Astrocyte of the cerebellum (primary cell): ENCODE measurements around the gene BORCS5.
A peak's percentile ranks its signal among the peaks of the same experiment; 100 is the strongest.

Experiments
- DNase-seq: peaks from one replicate; pipeline ENCODE4 v3.0.0-alpha.2; 2011; ENCODE audit warnings: low read depth
- H3K4me3 ChIP-seq: 2 replicates; pipeline ENCODE4 v1.5.1; 2011; ENCODE audit warnings: mild to moderate bottlenecking, low read depth, low read length, moderate library complexity
- in situ Hi-C: cut with HindIII; loops from 2 replicates; pipeline ENCODE4 v1.10.0; 2017; ENCODE audit warnings: low sequenced_read_pairs
- TF ChIP-seq, protein P1 (sequence below): IDR thresholded peaks from 2 replicates; pipeline ENCODE4 v1.5.1; 2012; ENCODE audit warnings: low read length, low read depth, moderate library complexity, mild to moderate bottlenecking; ENCODE audit errors: missing control alignments

The BORCS5 gene

DNA sequence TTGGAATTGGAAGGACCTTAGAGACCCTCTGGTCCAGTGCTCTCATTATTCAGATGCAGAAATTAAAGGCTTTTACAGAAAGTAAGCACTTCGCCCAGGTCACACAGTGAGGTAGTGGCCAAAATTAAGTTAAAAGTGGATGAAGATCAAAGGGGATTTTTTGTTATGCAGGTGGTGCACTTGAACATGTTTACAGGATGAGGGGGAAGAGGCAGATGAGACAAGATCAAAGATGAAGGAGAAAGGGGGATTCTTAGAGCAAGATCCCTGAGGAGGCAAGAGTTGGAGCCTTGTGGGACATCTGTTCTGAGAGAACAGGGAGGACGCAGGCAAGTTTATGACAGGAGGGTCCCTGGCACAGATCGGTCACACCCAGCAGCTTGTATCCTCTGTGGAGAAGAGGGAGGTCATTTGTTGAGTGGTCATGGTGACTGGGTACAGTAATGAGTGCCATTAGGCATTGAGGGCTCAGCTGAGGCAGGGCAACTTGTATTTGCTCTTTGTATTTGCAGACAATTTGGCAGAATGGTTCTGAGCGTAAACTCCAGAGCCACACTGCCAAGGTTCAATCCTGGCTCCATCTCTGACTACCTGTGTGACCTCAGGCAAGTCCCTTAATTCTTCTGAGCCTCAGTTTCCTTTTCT lies 84.0 kb downstream of the BORCS5 start:
- no peak for DNase-seq
- H3K4me3 ChIP-seq: no peak overlapping the region
- in situ Hi-C loops: no loop called here
- TF ChIP-seq, protein P1, sequence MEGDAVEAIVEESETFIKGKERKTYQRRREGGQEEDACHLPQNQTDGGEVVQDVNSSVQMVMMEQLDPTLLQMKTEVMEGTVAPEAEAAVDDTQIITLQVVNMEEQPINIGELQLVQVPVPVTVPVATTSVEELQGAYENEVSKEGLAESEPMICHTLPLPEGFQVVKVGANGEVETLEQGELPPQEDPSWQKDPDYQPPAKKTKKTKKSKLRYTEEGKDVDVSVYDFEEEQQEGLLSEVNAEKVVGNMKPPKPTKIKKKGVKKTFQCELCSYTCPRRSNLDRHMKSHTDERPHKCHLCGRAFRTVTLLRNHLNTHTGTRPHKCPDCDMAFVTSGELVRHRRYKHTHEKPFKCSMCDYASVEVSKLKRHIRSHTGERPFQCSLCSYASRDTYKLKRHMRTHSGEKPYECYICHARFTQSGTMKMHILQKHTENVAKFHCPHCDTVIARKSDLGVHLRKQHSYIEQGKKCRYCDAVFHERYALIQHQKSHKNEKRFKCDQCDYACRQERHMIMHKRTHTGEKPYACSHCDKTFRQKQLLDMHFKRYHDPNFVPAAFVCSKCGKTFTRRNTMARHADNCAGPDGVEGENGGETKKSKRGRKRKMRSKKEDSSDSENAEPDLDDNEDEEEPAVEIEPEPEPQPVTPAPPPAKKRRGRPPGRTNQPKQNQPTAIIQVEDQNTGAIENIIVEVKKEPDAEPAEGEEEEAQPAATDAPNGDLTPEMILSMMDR: no peak

DNA sequence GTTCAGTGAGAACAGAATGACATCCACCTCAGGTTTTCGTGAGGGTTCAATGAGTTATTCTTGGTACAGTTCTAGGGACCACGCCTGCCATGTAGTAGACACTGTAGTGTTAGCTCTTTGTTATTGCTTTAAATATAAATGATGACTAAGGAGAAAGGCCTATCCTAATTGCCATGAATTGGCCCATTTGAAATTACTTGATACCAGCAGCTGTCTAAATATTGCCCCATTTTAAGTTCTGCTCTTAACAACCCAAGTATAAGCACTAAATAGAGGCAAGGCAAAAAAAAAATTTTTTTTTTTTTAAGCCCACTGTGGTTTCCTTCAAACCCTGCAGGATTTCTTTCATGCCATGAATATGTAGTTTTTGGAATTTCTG lies 84.5 kb downstream of the BORCS5 start:
- TF ChIP-seq, protein P1: no peak
- in situ Hi-C loops: no loop called here
- DNase-seq: no peak

DNA sequence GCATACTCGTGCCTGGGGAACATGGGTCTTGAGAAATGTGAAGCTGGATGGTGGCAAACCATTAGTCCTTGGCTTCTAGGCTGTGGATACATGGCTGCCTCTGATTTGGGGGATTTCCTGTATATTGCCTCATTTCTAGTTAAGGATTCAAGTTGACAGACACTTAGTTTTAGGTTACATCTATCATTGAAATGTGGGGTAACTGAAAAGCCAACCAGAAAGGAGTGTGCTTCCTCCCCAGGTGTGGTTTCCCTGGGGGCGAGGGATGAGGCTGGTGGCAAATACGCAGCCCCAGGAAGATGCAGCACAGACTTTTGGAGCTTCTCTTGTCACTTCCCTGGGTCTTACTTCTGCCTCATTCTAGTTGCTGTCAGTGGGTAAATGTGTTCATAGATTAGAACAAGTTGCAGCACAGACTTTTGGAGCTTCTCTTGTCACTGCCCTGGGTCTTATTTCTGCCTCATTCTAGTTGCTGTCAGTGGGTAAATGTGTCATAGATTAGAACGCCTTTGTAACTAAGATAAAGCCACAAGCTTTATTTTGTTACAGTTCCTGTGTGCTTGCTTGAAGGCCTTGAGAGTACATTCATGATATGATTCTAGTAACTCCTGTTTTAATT lies 85.1 kb downstream of the BORCS5 start:
- in situ Hi-C loops: no loop called here
- TF ChIP-seq, protein P1: no peak
- H3K4me3 ChIP-seq: no peak overlapping the region
- DNase-seq: no peak

More for the DNA sequence above, 84.5 kb downstream of the BORCS5 start:
- H3K4me3 ChIP-seq: no peak overlapping the region

DNA sequence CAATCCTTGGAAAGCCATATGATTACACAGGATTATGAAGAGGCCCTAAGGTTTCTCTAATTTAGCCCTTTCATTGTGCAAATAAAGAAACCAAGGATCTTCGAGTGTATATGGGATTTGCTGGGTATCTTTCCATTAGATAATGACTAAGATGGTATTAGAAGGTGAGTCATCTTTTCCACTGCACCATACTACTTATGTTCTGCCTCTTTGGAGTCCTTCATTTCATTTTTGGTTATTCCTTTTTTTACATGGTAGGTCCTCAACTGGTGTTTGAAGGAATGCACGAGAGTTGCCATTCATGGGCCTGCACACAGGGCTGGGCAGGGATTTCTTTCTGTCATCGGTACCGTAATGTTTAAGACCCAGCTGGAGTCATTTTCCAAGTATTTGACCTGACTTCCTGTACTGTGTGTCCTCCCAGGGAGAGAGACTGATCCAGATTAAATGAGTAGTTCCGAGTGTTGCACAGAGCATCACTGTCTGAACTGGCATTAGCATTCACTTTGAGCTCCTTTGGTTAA lies 85.7 kb downstream of the BORCS5 start:
- TF ChIP-seq, protein P1: no peak
- peak; percentile 9 for DNase-seq
- in situ Hi-C loops: no loop called here
- H3K4me3 ChIP-seq: no peak overlapping the region

DNA sequence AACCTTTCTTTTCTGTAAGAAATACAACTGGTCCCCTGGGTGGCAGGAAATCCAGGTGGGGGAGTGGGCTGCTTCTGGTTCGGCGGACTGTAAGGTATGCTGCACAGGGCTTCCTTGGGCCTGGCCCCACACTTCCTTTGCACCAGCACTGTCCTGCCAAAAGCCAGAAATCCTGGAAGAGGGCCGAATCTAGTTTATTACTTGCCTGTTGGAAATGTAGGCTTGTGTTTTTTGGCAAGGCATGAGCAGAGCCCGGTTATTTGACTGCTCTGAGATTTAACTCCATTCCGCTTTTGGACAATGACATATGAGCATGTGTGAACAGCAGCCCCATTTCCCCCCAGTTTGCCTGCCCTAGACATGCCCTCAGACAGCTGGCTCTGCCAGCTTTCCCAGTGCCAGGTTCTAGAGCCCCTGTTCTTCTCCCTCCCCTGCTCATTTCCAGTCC lies 86.6 kb downstream of the BORCS5 start:
- TF ChIP-seq, protein P1: no peak

DNA sequence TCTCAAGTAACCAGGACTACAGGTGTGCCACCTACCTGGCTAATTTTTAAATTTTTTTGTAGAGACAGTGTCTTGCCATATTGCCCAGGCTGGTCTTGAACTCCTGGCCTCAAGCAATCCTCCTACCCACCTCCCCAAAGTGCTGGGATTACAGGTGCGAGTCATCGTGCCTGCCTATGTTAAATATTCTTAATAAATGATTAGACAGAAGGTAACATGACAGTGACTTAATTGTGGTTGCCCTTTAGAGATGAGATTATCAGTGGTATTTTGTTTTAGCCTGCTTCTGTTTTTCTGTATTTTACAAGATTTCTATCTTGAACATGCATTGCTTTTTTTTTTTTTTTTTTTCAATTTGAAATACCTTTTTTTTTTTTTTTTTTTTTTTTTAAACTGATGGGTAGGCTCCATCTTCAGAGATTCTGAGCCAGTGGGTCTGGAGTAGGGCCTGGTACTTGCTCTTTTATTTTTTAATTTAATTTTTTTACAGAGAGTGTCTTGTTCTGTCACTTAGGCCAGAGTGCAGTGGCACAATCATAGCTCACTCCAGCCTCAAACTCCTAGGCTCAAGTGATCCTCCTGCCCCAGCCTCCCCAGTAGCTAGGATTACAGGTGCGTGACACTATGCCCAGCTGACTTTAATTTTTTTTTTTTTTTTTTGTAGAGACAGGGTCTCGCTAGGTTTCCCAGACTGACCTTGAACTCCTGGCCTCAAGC lies 88.4 kb downstream of the BORCS5 start:
- no peak for DNase-seq
- H3K4me3 ChIP-seq: no peak overlapping the region
- in situ Hi-C loops: no loop called here
- TF ChIP-seq, protein P1: no peak

More for the DNA sequence above, 86.6 kb downstream of the BORCS5 start:
- in situ Hi-C loops: no loop called here
- H3K4me3 ChIP-seq: no peak overlapping the region
- DNase-seq: peak; percentile 51
